GM21390 (cell line): ENCODE measurements around the gene CDC73.
"Not testable (repeated sequence)": the region's sequence is repeated elsewhere in the genome, so short reads cannot be mapped to it uniquely, and the experiment has no call there.

ENCODE experiments used
- ATAC-seq: cut with Tn5 transposase; IDR thresholded peaks from one replicate; pipeline ENCODE4 v1.9.1; 2021; ENCODE audit not compliant: unreplicated experiment

CDC73 gene

DNA sequence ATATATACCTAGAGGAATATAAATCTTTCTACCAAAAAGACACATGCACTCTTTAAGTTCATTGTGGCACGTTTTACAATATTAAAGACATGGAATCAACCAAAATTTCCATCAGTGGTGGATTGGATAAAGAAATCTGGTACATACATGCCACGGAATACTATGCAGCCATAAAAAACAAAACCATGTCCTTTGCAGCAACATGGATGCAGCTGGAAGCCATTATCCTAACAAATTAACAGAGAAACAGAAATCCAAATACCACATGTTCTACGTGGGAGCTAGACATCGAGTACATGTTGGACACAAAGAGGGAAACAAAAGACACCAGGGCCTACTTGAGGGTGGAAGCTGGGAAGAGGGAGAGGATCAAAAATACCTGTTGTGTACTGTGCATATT lies 97.6 kb downstream of the CDC73 start:
- no peak for ATAC-seq

DNA sequence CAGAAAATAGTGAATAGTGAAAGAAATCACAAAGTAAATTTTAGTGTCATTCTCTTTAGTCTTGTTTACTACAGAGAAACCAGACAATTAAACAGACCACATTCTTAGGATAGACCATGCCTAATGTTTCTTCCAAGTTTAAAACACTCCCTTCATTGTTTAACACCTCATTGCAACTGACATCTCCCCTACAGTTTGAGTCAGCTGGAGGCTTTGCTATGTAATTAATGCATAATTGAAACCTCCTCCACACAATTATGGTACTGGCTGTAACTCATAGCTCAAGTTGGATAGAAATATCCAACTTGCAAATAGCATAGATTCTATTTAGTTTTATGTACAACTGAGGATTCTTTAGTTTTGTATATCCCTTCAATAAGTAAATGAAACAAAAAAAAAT lies 99.8 kb downstream of the CDC73 start:
- no peak for ATAC-seq

DNA sequence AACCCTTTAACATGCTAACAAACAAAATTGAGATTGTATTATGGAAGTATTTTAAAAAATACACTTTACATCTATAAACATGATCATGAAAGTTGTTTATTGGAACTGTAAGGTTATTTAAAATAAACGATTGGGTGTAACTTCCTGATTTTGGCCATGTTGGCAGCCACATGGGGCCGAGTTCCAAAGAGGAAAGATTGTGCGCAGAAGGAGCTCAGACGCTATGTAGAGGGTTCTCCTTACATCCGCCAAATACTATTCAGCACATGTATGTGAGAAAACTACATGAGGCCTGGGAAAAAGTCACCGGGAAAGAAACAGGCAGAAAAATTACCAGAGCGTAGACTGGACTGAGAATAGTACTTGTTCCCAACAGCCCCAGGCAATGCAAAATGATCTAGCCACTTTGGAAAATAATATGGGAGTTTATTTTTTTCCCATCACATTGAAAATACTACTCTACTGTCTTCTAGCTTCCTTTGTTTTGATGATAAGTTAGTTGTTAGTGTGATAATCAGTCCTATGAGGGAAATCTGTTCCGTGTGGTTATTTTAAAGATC lies 100.3 kb downstream of the CDC73 start:
- ATAC-seq = no peak

DNA sequence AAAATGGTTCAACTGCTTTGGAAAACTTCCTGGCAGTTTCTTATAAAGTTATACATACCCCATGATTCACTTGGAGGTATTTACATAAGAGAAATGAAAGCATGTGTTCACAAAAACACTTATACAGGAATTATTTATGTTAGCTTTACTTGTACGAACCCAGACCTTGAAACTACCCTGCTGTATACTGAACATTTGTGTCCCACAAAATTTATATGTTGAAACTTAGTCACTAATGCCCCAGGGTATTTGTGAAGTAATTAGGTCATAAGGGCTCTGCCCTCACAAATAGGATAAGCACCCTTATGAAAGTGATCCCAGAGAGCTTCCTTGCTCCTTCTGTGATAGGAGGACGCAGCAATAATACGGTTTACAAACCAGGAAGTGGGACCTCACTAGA lies 107.3 kb downstream of the CDC73 start:
- ATAC-seq = no peak

GRCh38 chr1:193231146-193231545 lies 109.3 kb downstream of the CDC73 start:
- not testable (repeated sequence) for ATAC-seq

DNA sequence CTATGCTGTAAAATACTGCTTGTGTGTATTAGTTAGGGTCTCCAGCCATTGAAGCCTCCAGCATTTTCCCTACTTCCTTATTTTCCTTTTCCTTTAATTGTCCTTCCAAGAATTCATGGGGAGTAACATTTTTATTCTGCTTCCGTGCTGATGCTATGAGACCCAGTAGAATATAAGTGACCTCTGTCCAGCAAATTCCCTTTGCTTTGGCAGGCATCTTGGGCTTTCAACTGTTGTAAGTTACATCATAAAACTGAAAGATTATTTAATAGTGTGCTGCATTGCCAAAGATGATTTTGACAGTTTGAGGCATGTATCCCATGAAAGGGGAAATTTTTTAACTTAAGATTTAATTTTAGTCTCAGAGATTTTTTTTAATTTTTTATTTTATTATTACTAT lies 112.7 kb downstream of the CDC73 start:
- no peak for ATAC-seq

- no peak for ATAC-seq
These were observed 115.6 kb downstream of the CDC73 start for GRCh38 chr1:193237381-193237978.

DNA sequence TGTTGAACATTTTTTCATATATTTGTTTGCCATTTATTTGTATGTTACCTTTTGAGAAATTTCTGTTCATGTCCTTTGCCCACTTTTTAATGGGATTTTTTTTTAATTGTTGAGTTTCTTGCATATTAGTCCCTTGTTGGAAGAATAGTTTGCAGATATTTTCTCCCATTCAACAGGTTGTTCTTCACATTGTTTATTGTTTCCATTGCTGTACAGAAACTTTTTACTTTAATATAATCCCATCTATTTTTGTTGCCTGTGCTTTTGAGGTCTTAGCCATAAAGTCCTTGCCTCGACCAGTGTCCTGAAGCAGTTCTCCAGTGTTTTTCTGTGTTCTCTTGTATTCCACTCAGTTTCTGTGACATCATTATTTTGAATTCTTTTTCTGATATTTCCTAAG lies 118.8 kb downstream of the CDC73 start:
- no peak for ATAC-seq

DNA sequence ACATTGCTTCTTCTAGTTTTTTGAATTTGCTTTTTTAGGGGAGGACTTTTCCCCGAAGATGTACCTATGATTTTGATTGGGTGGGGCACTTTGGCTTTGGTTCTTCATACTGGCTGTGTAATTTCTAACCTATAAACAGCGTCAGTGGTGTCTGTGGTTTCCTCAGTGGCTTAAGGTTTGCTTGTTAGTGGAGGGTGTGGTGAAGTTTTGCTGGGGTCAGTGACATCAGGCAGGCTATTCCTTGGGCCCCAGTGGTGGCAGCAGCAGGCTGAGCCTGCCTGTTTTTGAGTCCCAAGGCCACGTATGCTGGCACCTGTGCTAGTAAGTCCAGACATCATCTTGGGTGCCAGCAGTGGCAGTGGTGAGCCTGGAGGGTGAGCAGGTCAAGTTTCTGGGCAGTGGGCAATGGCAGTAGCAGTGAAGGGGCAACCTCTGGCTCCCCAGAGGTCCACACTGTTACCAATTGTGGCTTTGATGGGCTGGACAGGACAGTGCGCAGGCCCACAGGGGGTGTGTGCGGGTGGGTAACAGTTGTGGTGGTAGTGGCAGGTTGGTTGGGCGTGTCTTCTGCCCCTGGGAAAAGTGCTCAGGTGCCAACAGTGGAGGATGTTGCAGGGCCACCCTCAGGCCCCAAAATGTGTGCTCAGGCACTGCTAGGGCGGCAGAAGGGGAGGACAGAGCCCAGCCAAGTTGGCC lies 119.4 kb downstream of the CDC73 start:
- peak; percentile 59 for ATAC-seq

DNA sequence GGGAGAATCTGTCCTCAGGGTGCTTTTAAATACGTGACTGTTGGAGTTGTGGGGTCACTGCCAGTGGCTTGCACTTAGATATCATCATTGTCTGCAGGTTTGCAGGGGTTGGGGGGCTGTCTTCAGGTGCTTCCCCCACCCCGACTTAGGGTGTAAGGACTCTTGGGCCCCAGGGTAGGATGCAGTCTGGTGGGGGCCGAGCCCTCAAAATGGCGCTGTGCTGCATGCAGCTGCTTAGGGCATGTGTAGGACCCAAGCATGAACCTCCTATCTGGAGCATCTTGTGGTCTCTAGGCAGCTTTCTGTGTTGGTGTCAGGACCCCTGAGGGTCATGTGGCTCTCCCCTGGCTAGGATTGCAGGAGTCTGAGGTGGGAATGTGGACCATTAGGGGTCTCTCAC lies 120.2 kb downstream of the CDC73 start:
- ATAC-seq = no peak

- ATAC-seq = no peak
These were observed 127.4 kb downstream of the CDC73 start for GRCh38 chr1:193249187-193249586.

DNA sequence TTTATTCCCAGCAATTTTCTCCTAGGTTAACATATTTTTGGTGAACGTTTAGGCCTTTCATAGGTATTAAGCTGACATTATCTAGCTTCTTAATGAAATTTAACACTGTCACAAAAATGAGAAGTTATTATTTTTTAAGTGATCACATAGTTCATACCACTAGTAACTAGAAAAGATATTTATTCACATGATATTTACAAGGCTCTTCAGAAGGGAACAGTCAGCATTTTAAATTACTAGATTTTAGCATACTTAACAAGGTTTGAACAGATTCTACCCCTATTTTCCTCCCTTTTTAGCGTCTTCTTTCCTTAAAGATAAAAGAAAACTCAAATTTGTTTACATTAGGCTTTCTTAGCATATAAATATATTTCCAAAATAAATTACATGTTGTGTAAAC lies 130.1 kb downstream of the CDC73 start:
- no peak for ATAC-seq

GRCh38 chr1:193256019-193256418 lies 134.2 kb downstream of the CDC73 start:
- no peak for ATAC-seq

- no peak for ATAC-seq
These were observed 137.8 kb downstream of the CDC73 start for GRCh38 chr1:193259636-193260035.

DNA sequence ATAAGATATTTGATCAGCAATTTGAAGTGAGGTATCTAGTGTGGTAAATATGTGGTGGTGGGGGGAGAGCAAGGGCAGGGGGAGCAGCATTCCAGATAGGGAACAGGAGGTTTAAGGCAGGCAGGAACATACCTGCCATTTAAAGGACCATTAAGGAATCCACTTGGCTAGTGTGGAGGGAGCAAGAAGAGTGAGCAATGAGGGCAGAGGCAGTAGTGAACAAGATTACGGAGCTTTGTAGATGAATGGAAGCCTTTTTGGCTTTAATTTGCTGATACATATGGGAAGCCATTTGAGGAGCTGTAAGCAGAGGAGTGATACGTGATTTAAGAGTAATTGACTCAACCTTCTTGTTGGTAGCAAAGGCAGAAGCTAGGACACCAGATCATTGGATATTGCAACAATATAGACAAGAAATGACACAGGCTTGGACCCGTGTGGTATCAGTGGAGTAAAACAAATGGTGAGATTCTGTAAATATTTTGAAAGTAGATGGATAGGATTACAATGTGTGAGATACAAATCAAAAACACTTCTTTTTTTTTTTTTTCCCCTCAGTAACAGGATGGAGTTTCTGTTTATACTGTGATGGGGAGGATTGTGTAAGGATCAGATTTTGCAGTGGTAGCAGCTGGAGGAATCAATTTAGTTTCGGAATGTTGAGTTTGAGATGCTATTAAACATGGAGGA lies 138.4 kb downstream of the CDC73 start:
- no peak for ATAC-seq

GRCh38 chr1:193260896-193261295 lies 139.1 kb downstream of the CDC73 start:
- no peak for ATAC-seq

GRCh38 chr1:193262661-193263060 lies 140.8 kb downstream of the CDC73 start:
- no peak for ATAC-seq

DNA sequence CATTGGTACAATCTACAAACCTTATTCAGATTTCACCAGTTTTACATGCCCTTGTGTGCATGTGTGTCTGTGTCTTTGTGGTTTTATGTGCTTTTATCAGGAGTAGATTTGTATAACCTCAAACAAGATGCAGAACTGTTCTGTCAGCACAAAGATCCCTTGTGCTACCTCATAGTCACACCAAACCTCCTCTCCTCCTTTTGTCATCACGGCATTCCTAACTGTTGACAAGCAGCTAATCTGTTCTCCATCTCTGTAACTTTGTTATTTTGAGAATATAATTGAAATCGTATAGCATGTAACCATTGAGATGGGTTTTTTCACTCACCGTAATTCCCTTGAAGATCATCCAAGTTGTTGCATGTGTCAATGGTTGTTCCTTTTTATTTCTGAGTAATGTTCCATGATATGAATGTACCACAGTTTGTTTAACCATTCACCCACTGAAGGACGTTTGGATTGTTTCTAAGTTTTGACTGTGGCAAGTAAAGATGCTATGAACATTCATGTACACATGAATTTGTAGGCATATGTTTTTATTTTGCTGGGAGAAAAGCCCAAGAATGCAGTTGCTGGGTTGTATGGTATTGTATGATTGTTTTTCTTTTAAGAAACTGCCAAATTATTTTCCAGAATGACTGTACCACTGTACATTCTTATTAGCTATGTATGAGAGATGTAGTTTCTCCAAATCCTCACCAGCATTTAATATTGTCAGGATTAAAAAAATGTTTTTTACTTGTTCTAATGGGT lies 142.7 kb downstream of the CDC73 start:
- no peak for ATAC-seq

- peak; percentile 62 for ATAC-seq
These were observed 143.9 kb downstream of the CDC73 start for GRCh38 chr1:193265716-193266115.

- ATAC-seq = not testable (repeated sequence)
These were observed 145.0 kb downstream of the CDC73 start for GRCh38 chr1:193266794-193267193.

GRCh38 chr1:193270996-193271395 lies 149.2 kb downstream of the CDC73 start:
- peak; percentile 98 for ATAC-seq
